H1 (cell line): ENCODE results near the gene CC2D1B.

ENCODE experiments used
- BRCA1 ChIP-seq: IDR thresholded peaks from 2 replicates; pipeline ENCODE4 v1.6.1; 2012; ENCODE audit warnings: low read depth, low read length, improper control_type of control experiment
- CEBPB ChIP-seq: IDR thresholded peaks from 2 replicates; pipeline ENCODE4 v1.6.1; 2012; ENCODE audit warnings: low read depth, low read length
- JUN ChIP-seq: IDR thresholded peaks from 2 replicates; pipeline ENCODE4 v1.6.1; 2011; ENCODE audit warnings: low read depth, mild to moderate bottlenecking, improper control_type of control experiment, low read length
- POLR2A ChIP-seq, 2 experiments: IDR thresholded peaks; 1 replicate in 1 of 2; 2 replicates in 1 of 2; pipeline ENCODE4 v1.6.1; 2011; ENCODE audit warnings: low read depth in 2 of 2, low read length in 2 of 2, mild to moderate bottlenecking in 2 of 2; ENCODE audit errors: control extremely low read depth in 1 of 2
- POLR2AphosphoS5 ChIP-seq: IDR thresholded peaks from 2 replicates; pipeline ENCODE4 v1.6.1; 2011; ENCODE audit warnings: low read depth, low read length
- RAD21 ChIP-seq, 2 experiments: IDR thresholded peaks in 1 of 2; conservative IDR thresholded peaks in 1 of 2; 2 replicates each; pipeline ENCODE4 v1.6.1; 2011; ENCODE audit warnings: low read depth in 2 of 2, low read length in 2 of 2, improper control_type of control experiment in 1 of 2, inconsistent platforms in 1 of 2, mild to moderate bottlenecking in 1 of 2, moderate library complexity in 1 of 2
- SP4 ChIP-seq: IDR thresholded peaks from 2 replicates; pipeline ENCODE4 v1.6.1; 2012; ENCODE audit warnings: low read length, inconsistent platforms
- SUZ12 ChIP-seq: fragments of 200-600 bp; sonication (generic); IDR thresholded peaks from 2 replicates; pipeline ENCODE4 v1.6.1; 2012; ENCODE audit warnings: mild to moderate bottlenecking, inconsistent platforms, low read length, moderate library complexity, mixed read lengths
- TEAD4 ChIP-seq: IDR thresholded peaks from 2 replicates; pipeline ENCODE4 v1.6.1; 2012; ENCODE audit warnings: low read depth, low read length, inconsistent platforms, mixed read lengths
- ZNF274 ChIP-seq: IDR thresholded peaks from 2 replicates; pipeline ENCODE4 v1.7.0; 2012; ENCODE audit warnings: low read length, borderline replicate concordance; ENCODE audit errors: extremely low read depth
- TF ChIP-seq, protein P1 (sequence below): IDR thresholded peaks from 2 replicates; pipeline ENCODE4 v1.6.1; 2012; ENCODE audit warnings: inconsistent platforms
- TF ChIP-seq, protein P2 (sequence below), 3 experiments: IDR thresholded peaks; 1 replicate in 2 of 3; 2 replicates in 1 of 3; pipeline versions ENCODE4 v1.5.1 to v1.6.1; 2011; ENCODE audit warnings: low read length in 3 of 3, mild to moderate bottlenecking in 3 of 3, inconsistent platforms in 2 of 3, low read depth in 1 of 3, moderate library complexity in 1 of 3; ENCODE audit not compliant: insufficient read depth in 1 of 3; ENCODE audit errors: control extremely low read depth in 1 of 3

DNA sequence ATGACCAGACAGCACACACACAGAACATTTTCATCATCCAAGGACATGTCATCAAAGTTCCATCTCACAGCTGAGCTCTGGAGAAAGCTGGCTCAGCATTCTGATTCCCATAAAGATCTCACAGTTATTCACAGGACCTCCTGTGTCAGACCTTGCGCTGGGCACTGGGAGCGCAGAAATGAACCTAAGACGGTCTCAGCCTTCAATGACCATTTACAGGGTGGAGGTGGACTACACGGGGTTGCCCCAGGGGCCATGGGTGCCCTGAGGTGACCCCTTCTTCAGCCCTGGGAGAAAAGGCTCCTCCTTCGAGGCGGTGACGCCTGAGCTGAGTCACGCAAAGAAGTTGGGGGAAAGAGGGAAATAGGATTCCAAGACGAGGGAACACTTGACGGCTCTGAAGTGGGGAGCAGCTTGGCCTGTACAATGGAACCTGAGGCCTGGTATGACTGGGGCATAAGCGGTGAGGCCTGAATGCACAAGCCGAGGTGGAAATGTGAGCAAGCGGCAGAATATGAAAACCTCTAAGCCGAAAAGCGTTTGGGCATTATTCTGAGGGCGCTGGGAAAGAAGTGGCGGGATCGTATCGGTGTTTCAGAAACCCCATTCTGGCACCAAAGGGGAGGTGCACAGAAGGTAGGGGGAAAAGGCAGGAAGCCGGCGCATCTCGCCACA, 797 bp downstream of the CC2D1B start:
- TF ChIP-seq, protein P1, sequence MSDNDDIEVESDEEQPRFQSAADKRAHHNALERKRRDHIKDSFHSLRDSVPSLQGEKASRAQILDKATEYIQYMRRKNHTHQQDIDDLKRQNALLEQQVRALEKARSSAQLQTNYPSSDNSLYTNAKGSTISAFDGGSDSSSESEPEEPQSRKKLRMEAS = no peak
- TF ChIP-seq SP4 = no peak
- no peak for TF ChIP-seq TEAD4
- TF ChIP-seq BRCA1 = no peak
- TF ChIP-seq POLR2AphosphoS5 = no peak
- TF ChIP-seq POLR2A (IDR thresholded peaks at IDR 0.05; ENCODE audit: control extremely low read depth in 1 of 2, low read depth in 2 of 2, low read length in 2 of 2) = no peak
- TF ChIP-seq, protein P2, sequence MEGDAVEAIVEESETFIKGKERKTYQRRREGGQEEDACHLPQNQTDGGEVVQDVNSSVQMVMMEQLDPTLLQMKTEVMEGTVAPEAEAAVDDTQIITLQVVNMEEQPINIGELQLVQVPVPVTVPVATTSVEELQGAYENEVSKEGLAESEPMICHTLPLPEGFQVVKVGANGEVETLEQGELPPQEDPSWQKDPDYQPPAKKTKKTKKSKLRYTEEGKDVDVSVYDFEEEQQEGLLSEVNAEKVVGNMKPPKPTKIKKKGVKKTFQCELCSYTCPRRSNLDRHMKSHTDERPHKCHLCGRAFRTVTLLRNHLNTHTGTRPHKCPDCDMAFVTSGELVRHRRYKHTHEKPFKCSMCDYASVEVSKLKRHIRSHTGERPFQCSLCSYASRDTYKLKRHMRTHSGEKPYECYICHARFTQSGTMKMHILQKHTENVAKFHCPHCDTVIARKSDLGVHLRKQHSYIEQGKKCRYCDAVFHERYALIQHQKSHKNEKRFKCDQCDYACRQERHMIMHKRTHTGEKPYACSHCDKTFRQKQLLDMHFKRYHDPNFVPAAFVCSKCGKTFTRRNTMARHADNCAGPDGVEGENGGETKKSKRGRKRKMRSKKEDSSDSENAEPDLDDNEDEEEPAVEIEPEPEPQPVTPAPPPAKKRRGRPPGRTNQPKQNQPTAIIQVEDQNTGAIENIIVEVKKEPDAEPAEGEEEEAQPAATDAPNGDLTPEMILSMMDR (IDR thresholded peaks at IDR 0.05; ENCODE audit: control extremely low read depth in 1 of 3, insufficient read depth in 1 of 3, low read depth in 1 of 3, low read length in 3 of 3) = no peak
- no peak for TF ChIP-seq RAD21 (IDR thresholded peaks at IDR 0.05 in 1 of 2, conservative IDR thresholded peaks at IDR 0.05 in 1 of 2; ENCODE audit: low read depth in 2 of 2, low read length in 2 of 2)
- TF ChIP-seq CEBPB = no peak
- no peak for TF ChIP-seq SUZ12
- no peak for TF ChIP-seq JUN
- TF ChIP-seq ZNF274 = no peak
